ENCODE data around the gene LAT.

- TF ChIP-seq POLR2A (IDR thresholded peaks at IDR 0.05) (no peak), CTCF (IDR thresholded peaks at IDR 0.05 in 8 of 11, conservative IDR thresholded peaks at IDR 0.05 in 3 of 11) (no peak)
Observed at GRCh38 chr16:28998837-28999236, 14.0 kb downstream of the LAT start.

Data from spleen (tissue), 7 donors.